Stimulated activated CD4-positive, alpha-beta T cell treated with anti-CD3 and anti-CD28 coated beads, Interleukin-12 subunit alpha, Interleukin-12 subunit beta, amount 100 ng/mL, for 24 hours (primary cell): Measurements from ENCODE around the gene AKAP6.

Source experiments
- DNase-seq, 2 experiments: peaks; one replicate each; pipeline ENCODE4 v3.0.0-alpha.2; 2020; ENCODE audit warnings: low read depth in 2 of 2

Gene AKAP6

DNA sequence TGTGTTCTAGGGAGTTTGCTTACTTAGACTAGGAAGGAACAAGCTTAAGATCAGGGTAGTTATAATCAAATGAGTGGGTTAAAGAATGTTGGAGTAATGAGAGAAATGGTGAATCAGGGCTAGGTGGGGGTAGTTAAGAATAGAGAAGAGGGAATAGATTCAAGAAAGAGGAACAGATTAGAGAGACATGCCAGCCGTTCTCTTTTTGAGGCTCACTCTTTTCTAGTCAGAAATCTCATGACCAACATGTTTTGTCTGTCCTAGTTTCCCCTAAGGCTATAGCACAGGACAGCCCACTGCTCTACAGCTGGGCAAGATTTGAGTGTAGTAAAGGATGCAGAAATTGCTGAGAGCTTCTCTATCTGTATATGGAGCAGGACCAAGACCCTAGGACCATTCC lies 258.4 kb downstream of the AKAP6 start:
- DNase-seq, result no peak

DNA sequence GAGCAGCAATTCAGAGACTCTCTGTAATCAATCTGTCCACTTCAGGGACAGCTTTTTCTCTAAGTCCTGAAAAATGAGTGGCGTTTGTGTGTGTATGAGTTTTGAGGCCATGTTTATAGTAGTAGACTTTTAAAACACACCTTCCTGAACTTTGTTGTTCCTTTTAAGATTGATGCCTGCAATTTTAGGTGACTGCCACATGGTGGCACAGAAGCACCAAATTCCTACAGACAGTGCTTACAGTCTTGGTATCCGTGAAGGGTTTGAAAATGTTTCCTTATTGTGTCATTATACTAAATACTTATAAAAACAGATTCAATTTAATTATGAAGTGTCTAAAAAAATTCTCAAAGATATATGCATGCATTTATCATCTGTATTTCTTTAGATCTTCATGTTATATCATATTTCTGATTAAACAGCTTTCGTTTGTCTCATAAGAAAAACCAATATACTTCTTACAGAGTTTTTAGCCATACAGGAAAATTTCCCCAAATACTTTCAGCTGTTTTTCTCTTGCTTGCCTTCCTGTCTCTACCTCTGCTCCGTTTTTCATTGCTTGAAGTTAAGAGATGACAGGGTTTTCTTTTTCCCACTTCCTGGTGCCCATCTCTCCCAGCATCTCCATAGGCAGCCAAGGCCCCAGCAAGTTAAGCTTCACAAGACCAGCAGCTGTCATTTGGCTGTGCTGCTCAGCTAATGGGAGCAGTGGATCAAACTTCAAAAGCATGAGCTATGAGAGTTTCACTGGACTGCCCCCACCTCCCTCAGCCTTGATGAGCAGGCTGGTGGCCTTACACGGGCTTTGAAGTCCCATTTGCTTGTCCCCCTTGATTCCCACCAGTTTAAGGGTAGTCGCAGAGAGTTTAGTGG lies 259.6 kb downstream of the AKAP6 start:
- no peak for DNase-seq

DNA sequence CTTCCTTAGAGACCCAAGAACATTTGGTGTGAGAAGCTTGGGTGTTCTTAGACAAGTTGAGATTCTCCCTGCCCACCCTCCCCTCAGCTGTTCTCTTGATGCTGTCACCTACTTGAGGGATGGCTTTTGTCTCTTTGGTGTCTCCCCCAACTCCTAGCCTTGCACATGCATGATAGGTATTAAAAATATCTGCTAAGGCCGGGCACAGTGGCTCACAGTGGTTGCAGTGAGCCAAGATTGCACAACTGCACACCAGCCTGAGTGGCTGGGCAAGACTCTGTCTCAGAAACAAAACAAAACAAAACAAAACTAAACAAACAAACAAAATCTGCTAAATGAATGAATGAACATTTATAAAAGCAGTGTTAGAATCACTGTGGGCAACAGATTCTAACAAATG lies 261.1 kb downstream of the AKAP6 start:
- no peak for DNase-seq

DNA sequence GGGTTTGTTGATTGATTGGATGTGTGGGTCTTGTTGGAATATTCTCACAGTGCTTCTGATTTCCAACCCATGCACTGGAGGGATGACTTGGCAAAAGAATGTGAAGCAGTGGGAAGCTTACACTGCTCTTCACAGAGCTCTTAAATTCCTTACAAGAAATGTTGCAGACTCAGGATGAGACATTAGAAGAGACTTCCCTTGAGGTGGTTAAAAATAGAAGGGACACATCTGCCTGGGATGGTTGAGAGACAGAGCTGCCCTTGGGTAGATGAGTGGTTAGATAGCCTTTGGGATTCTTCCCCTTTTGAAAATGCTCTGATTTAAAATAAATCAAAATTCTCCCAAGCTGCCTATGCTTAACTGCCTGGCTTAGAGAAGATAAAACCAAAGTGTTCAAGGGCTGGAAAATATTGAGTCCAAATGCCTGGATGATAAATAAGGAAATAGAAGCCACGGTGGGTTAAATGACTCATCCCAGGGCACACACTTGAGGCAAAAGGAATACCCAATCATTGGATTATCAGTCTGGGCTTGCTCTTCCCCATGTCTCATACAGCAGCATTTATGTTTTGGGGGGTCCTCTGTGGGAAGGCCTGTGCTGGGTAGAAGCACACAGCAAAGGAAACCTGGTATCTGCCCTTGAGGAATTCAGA lies 264.3 kb downstream of the AKAP6 start:
- no peak for DNase-seq

DNA sequence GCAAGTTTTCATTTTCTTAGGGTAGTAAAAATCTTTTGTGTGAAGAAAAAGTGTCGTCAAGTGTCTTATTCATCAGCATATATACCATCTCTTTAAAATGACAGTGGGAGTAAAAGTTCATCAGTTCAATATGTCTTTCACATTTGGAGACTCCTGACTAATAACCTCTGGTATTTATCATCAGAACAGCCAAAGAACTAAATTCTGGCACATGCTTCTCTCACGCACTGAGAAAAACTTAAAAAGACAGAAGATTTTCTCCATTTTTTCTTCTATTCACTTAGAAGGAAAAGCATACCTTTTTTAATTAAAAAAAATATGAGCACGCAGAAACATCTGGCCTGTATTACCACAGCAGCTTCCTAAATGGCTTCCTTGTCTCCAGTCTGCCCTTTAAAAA lies 265.7 kb downstream of the AKAP6 start:
- DNase-seq, result no peak

DNA sequence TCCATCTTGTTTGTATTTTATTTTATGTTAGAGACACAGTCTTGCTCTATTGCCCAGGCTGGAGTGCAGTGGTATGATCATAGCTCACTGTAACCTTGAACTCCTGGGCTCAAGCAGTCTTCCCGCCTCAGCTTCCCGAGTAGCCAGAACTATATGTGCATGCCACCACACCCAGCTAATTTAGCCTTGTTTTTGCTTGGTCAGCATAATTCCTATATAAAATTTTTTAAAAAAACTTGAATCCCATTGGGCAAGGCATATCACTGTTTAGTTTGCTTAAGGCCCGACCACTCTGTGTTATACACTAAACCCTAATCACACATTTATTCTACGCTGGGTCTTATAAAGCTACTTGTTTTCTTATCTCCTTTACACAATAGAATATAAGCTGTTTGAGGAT lies 266.4 kb downstream of the AKAP6 start:
- no peak for DNase-seq

DNA sequence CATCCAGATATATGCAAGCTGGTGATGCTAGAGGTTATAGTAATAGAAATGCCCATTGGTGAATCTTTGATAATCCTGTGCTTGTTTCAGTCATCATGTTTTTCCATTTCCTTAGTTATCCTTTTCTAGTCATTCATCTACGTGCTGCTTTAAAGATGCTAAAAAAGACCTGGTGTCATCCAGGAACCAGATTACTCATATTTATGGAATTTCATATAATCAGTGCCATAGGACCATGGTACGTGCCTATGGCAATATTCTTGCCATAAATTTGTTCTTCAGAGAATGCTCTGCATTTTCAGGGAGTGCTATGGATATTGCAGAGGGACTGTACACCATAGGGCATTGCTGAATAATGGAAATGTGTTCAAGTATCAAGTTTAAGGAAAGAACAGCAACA lies 267.3 kb downstream of the AKAP6 start:
- no peak for DNase-seq

DNA sequence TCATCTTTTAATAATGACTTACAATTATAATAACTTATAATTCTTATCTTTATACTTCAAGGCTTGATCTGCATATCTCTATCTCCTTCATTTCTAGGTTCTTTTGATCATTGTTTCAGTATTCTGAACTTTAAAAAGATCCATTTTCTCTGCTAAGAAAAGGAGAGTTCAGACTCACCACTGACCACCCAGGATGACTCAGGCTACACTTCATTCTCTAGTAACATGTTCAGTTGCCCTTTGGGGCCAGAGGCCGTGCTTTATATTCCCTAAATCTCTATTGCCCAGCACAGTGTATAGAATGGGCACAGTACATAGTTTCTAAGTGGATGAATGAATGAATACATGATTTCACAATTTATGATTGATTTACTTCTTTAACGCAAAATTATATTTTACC lies 268.7 kb downstream of the AKAP6 start:
- no peak for DNase-seq

DNA sequence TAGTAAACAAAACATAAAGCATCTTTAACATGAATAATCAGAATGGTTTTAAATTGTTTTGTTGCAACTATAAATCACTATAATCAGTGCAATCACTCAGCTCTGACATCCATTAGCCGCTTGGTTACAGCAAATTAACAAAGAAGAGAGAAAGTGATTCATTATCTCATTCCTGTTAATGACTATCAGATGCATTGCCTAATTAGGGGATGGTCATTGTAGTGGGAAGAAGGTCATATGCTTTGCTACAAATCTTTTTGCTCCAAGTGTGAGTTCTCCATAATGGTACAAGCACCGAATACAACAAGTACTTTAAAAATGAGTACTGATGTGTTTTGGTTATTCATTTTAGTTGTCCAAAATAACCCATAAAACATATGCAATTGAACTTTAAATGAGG lies 272.0 kb downstream of the AKAP6 start:
- DNase-seq, result no peak

DNA sequence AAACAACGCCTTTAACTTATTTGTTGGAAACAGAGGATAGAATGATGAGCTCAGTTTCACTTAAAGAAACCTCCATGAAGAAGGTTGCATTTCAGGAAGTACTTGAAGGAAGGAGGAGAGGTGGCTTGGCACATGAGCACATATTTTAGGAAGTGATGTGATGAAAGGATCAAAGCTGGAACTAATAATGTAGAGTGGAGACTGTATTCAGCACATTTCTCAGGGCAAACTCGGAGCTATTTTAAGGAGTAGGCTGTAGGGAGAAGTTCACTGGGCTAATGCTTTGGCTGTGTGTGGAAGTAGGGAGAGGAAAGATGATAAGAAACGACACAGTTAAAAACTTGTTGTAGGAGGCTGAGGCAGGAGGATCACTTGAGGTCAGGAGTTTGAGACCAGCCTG lies 272.8 kb downstream of the AKAP6 start:
- DNase-seq, result no peak

DNA sequence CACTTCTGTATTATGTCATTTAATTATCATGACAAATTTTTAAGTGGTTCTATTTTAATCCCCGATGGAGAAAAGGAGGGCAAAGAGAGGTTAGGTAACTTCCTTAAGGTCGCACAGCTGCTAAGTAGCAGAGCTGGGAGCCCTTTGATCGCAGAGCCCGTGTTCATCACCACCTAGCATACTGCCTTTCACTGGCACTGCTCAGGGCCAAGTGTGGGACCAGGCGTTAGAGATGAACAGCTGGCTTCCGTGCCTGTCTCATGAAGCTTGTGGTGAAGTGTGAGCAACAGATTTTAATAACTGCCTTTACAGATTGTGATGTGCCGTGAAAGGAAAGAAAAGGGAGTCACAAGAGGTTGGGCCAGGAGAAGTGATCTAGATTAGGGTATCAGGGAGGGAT lies 273.6 kb downstream of the AKAP6 start:
- DNase-seq, result no peak

DNA sequence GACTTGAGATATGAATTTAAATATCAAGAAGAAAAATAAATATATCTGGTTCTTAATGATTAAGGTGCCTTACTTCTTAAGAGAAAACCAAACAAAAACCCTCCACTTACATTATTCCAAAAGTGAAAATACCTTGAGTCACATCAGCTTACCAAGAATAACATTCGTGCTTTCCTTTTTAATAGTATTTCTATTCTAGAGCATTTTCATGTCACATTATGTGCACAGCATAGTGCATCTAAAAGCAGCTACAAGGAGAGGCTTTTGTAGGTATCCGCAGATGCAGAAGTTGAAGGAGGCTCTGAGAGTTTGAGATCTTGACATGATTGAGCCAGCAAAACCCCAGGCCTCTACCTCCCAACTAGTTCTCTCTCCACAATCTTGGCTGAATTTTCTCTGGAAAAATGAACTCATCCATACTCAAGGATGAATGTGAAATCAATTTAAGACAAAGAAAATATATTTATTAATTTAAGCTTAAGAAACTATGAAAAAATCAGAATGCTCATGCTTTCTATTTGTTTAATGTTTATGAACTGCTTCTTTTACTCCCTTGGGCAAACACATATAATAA lies 275.0 kb downstream of the AKAP6 start:
- no peak for DNase-seq

DNA sequence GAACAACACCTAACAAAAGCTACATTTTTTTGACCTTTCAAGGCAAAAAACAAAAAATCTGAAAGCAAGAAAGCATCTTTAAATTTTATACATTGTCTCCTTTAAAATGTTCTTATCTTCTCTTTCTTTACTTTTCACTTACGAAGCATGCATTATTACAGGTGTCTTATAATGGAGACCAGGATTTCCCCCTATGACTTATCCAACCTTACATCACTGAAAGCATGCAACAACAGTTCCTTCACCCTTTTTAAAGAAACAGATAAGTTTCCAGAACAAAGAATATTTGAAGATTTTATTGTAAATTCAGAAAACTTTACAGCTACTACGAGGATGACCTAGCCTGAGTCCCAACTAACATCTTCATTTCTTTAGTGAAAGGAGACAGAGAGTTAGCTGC lies 277.2 kb downstream of the AKAP6 start:
- no peak for DNase-seq

DNA sequence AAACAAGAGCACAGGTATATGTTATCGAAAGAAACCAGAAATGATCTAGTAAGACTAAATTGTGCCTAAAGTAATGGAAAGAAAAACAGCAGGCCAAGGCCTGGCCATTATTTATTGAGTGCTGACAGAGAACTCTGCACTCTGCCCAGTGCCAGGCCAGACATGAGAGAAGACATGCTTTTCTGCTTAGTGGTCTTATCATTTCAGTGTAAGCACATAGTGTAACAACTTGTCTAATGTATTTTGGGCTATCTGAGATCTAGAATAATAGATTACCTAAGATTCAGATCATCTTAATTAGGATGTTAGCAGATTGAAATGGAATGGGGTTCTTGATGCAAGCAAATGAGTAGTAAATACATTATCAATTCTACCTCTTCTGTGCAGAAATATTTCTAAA lies 278.3 kb downstream of the AKAP6 start:
- DNase-seq, result no peak

DNA sequence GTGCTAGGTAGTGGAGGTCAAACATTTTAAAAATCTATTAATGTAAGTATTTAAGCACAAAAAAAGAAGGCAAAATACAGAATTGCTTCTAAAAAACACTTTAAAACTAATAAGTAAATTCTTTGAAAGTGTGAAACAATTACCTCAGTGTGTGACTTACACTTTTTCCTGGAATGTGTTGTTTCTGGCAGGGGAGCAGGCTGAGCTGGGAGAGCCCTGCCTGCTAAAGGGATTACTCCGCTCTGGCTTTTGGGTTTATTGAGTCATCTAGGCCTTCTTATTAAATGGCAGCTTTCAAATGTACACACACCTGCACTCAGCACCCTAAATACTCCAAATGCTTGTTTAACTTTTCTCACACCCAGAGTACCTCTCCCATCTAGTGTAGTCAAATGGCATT lies 279.8 kb downstream of the AKAP6 start:
- DNase-seq, result no peak

DNA sequence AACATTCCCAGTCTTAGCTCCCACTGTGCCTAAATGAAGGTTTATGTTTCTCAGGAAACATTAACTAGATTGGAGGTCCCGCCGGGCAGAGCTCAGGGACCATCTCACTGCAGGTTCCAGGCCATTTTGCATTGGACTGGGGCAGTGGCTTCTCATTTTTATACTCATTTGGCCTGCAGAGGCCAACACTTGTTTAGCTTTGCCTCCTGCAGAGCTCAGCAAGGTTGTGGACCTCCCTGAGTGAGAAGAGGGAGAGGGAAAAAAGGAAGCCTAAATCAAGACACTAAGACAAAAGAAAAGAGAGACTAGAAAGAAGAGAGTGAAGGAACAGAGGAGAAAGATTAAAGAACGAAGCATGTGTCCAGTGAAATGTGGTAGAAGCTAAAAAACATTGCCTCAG lies 280.3 kb downstream of the AKAP6 start:
- no peak for DNase-seq

DNA sequence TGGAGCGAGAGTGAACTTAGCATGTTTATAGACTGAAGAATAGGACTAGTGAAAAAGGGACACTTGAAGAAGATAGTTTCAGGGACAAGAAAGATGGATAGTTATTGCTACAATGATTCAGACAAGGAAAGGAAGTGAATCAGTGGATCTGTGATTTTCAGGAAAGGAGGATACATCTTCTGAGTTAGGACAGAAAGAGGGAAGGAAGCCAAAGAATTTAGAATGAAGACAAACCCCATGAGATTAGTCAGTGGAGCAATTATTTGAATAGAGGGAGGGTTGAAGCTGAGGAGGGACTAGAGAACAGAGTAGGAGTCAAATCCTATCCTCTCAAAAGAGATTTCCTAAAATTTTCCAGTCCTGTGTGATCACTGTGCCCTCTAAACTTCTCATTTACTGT lies 282.7 kb downstream of the AKAP6 start:
- DNase-seq, result no peak

DNA sequence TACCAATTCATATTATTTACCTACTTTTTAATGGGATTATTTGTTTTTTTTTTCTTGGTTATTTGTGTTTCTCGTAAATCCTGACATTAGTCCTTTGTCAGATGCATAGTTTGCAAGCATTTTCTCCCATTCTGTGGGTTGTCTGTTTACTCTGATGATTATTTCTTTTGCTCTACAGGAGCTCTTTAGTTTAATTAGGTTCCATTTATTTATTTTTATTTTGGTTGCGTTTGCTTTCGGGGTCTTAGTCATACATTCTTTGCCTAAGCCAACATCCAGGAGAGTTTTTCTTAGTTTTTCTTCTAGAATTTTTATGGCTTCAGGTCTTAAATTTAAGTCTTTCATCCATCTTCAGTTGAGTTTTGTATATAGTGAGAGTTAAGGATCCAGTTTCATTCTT lies 289.9 kb downstream of the AKAP6 start:
- DNase-seq, result no peak

DNA sequence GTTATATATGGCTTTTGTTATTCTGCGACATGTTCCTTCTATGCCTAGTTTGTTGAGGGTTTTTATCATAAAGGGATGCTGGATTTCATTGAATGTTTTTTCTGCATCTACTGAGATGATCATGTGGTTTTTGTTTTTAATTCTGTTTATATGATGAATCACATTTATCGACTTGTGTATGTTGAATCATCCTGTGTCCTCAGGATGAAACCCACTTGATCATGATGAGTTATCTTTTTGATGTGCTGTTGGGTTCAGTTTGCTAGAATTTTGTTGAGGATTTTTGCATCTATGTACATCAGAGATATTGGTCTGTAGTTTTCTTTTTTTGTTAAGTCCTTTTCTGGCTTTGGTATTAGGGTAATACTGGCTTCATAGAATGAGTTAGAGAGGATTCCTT lies 291.2 kb downstream of the AKAP6 start:
- DNase-seq, result no peak

DNA sequence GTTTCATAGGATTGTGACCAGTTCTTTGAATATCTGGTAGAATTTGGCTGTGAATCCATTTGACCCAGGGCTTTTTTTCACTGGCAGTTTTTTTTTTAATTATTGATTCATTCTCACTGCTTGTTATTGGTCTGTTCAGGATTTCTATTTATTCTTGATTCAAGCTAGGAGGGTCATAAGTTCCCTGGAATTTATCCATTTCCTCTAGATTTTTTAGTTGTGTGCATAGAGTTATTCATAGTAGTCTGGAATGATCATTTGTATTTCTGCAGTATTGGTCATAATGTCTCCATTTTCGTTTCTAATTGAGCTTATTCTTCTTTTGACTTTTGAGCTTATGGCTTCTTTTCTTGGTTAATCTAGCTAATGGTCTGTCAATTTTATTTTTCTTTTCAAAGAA lies 291.6 kb downstream of the AKAP6 start:
- no peak for DNase-seq

DNA sequence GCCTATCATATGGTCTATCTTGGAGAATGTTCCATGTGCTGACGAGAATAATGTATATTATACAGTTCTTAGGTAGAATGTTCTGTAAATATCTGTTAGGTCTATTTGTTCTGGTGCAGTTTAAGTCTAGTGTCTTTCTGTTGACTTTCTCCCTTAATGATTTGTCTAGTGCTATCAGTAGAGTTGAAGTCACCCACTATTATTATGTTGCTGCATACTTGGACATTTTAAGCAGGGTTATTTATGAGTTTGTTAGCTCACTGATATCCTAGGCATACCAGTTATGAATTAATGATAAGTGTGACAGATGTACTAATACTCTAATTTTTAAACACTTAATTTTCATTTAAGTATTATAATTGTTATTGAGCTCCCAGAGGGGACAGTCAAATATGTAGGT lies 292.5 kb downstream of the AKAP6 start:
- DNase-seq, result no peak

DNA sequence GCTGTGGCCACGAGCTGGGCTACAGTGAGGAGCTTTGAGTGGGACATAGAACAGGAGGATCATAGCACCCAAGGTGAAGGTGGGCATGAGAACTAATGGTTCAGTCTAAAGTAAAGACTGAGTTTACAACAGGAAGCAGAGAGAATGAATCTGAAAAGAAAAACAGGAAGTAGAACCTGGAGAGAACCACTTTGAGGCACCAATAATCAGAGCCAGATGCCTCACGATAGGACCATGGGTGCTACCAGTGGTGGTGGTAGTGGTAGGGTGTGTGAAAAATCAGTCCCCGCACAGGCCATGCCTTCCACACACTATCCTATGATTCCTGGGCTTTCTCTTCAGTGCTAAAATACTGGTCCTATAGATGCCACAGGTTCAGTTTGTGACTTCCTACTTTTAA lies 293.6 kb downstream of the AKAP6 start:
- DNase-seq, result no peak
